GM23248 (cell line): ENCODE results near the gene ZBTB20. TPM values are rescaled to one million over a fixed set of nuclear protein-coding genes. Genes with fewer than 3 reads are reported as not detected.

Source experiments
- DNase-seq: peaks from one replicate; pipeline ENCODE4 v3.0.0-alpha.2; 2015
- H2AFZ ChIP-seq: fragments of 200-600 bp; sonication (generic); 2 replicates; pipeline ENCODE4 v1.6.1; 2016; ENCODE audit warnings: antibody characterized with exemption
- H3F3A ChIP-seq: fragments of 200-600 bp; sonication (generic); 2 replicates; pipeline ENCODE4 v1.6.1; 2016; ENCODE audit warnings: mild to moderate bottlenecking, antibody characterized with exemption, mixed run types; ENCODE audit not compliant: insufficient read depth
- H3K27ac ChIP-seq: fragments of 200-600 bp; sonication (generic); 2 replicates; pipeline ENCODE4 v1.5.1; 2016; ENCODE audit warnings: mild to moderate bottlenecking
- H3K27me3 ChIP-seq: fragments of 200-600 bp; sonication (generic); replicated peaks from 2 replicates; pipeline ENCODE4 v1.6.1; 2016; ENCODE audit warnings: mild to moderate bottlenecking; ENCODE audit not compliant: insufficient read depth
- H3K36me3 ChIP-seq: fragments of 200-600 bp; sonication (generic); 2 replicates; pipeline ENCODE4 v1.6.1; 2016; ENCODE audit warnings: low read depth, mild to moderate bottlenecking
- H3K4me1 ChIP-seq: fragments of 200-600 bp; sonication (generic); 2 replicates; pipeline ENCODE4 v1.6.1; 2016; ENCODE audit warnings: mild to moderate bottlenecking; ENCODE audit not compliant: insufficient read depth
- H3K4me2 ChIP-seq: fragments of 200-600 bp; sonication (generic); one replicate; pipeline ENCODE4 v1.6.1; 2016; ENCODE audit warnings: mild to moderate bottlenecking; ENCODE audit not compliant: unreplicated experiment
- H3K4me3 ChIP-seq: fragments of 200-600 bp; sonication (generic); 2 replicates; pipeline ENCODE4 v1.5.1; 2016; ENCODE audit warnings: mild to moderate bottlenecking
- H3K79me2 ChIP-seq: fragments of 200-600 bp; sonication (generic); 2 replicates; pipeline ENCODE4 v1.6.1; 2016; ENCODE audit warnings: mild to moderate bottlenecking; ENCODE audit not compliant: insufficient read depth
- H3K9ac ChIP-seq: fragments of 200-600 bp; sonication (generic); 2 replicates; pipeline ENCODE4 v1.6.1; 2016; ENCODE audit warnings: mild to moderate bottlenecking
- H3K9me2 ChIP-seq: fragments of 200-600 bp; sonication (generic); 2 replicates; pipeline ENCODE4 v1.6.1; 2016; ENCODE audit warnings: mixed run types, mild to moderate bottlenecking, moderate library complexity; ENCODE audit not compliant: insufficient read depth
- H3K9me3 ChIP-seq: fragments of 200-600 bp; sonication (generic); one replicate; pipeline ENCODE4 v1.6.1; 2017; ENCODE audit warnings: low read depth
- H4K20me1 ChIP-seq: fragments of 200-600 bp; sonication (generic); 2 replicates; pipeline ENCODE4 v1.6.0; 2016; ENCODE audit not compliant: insufficient read depth
- EZH2 ChIP-seq: fragments of 200-600 bp; sonication (generic); IDR thresholded peaks from 2 replicates; pipeline ENCODE4 v1.6.1; 2018; ENCODE audit warnings: antibody characterized with exemption, mild to moderate bottlenecking; ENCODE audit not compliant: insufficient read depth, poor library complexity, severe bottlenecking
- EZH2phosphoT487 ChIP-seq: fragments of 200-600 bp; sonication (generic); IDR thresholded peaks from 2 replicates; pipeline ENCODE4 v1.6.1; 2018; ENCODE audit warnings: antibody characterized with exemption, moderate library complexity, mild to moderate bottlenecking, low read depth; ENCODE audit not compliant: insufficient read depth
- WGBS, 2 experiments: methylation state at CpG; one replicate each; pipeline ENCODE4 v1.1.6; 2015 to 2017; ENCODE audit warnings: low lambda C conversion rate in 2 of 2, low coverage in 1 of 2; ENCODE audit errors: missing lambda C conversion rate in 2 of 2; 5-methylcytosine and 5-hydroxymethylcytosine counted together
- in situ Hi-C: fragments of 300-500 bp; cut with MboI; formaldehyde crosslinking; loops from 2 replicates; pipeline ENCODE4 v1.15.0; 2020
- polyA plus RNA-seq: library from polyadenylated mRNA; unstranded; fragments of >200 nt; fragmentation: Nextera tagmentation; extraction: Ambion mirVana; gene quantifications from 2 replicates; pipeline ENCODE4 v1.2.1, GENCODE V29; 2016
- total RNA-seq: library from RNA; depleted of rRNA; stranded (reverse); fragments of >200 nt; shearing (Covaris generic); gene quantifications from 2 replicates; pipeline ENCODE4 v1.2.3, GENCODE V29; 2014

Gene ZBTB20
- total and polyA plus RNA-seq, 2 experiments from 2014 or later = 9.2 to 12.2 TPM

DNA sequence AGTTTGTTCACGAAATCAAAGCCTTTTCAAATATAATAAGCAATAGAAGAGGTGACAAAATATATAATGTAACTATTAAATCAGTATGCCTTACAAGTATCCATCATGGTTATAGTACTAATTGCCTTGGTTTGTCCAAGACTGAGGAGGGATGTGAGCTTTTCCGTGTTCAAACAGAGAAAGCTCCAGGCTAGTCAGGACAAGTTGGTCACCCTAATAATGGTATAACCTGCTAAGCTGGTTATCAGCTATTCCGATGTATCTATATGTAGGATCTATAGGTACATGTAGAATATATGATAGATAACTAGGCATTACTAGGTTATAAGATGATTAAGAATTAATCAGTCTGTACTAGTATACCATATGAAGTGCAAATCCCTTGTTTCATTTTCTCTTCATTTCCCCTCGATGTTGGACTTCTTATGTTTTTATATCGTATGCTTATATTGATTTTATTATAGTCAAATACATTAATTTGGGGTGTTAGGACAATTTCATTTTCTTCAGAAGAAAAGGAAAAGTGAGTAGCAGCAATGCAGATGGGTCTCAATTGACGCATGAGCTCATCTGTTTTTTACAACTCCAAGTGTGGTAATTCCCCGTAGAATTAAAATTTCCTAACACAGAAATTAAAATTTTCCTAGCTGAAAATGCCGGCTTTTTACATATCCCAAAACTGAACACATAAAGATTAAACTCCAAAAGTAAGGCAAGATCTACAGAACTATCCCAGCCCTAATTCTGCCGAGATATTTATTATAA, 434.2 kb downstream of the ZBTB20 start:
- Histone ChIP-seq H3K9me2 (no peaks in the 10 kb centered on the region), H3K79me2 (no peaks in the 10 kb centered on the region), H3K4me2 (no peak overlapping the region), H2AFZ (no peak overlapping the region), H3K4me1 (peaks cover 17% of the 10 kb centered on the region), H4K20me1 (no peaks in the 10 kb centered on the region), H3F3A (no peaks in the 10 kb centered on the region), H3K4me3 (no peak overlapping the region), H3K9me3 (no peaks in the 10 kb centered on the region), H3K9ac (no peak overlapping the region), H3K36me3 (no peaks in the 10 kb centered on the region), H3K27me3 (no peaks in the 10 kb centered on the region), H3K27ac (no peak overlapping the region)
- 77 to 82% methylated on average over 9 of the region's 9 CpGs for WGBS, 2 experiments
- no peak for DNase-seq
- TF ChIP-seq EZH2phosphoT487 = no peak
- in situ Hi-C loops = no loop called here

DNA sequence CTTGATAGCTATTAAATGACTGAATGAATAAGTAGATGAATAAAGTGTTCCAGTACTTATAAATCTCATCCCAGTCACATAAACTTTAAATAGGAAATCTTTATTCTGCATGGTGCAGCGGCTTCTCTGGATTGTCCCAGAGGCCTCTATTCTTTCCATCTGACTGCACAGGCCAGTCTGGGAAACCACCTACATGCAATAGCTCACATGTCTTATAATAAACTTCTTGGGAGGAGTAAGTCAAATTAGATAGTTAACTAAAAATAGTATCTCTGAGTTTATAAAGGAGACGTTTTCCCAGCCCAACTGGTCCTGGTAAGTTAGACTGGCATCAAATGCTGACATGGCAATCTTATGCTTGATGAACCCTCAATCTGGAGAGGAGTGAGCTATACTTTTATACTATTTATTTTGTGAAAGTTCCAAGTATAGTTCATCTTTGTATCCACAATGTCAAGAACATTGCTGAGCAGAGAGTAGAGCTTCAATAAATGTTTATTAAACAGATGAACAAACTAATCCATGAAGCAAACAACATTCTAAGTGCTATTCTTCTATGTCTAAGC, 435.7 kb downstream of the ZBTB20 start:
- Histone ChIP-seq H3K27ac (no peak overlapping the region), H3F3A (no peaks in the 10 kb centered on the region), H3K4me1 (peaks cover 23% of the 10 kb centered on the region), H3K9me2 (no peaks in the 10 kb centered on the region), H3K4me2 (no peak overlapping the region), H2AFZ (no peak overlapping the region), H4K20me1 (no peaks in the 10 kb centered on the region), H3K4me3 (no peak overlapping the region), H3K27me3 (no peaks in the 10 kb centered on the region), H3K9me3 (no peaks in the 10 kb centered on the region), H3K36me3 (no peaks in the 10 kb centered on the region), H3K79me2 (no peaks in the 10 kb centered on the region), H3K9ac (no peak overlapping the region)
- DNase-seq = no peak
- TF ChIP-seq EZH2 (no peak), EZH2phosphoT487 (no peak)
- 67 to 69% methylated on average over 2 of the region's 2 CpGs for WGBS, 2 experiments
- in situ Hi-C loops = no loop called here

DNA sequence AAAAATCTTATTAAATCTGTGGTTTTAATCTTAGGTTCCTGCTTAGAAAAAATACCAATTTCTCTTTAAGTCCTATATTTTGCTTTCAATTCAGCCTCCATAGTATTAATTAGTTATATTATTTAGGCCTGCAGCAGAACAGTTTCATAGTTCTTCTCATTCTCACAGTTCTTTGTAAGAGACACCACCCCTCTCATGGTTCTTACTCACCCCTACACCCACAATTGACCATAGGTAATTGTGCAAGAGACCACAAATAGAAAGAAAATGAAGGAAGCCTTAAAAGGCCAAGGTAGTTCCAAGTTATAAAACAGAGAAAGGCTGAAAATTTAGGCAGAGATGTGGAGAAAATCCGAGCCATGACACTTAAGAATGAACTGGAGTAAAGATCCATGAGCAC, 438.0 kb downstream of the ZBTB20 start:
- Histone ChIP-seq H4K20me1 (no peaks in the 10 kb centered on the region), H3K79me2 (no peaks in the 10 kb centered on the region), H3F3A (no peaks in the 10 kb centered on the region), H3K4me3 (no peak overlapping the region), H3K36me3 (no peaks in the 10 kb centered on the region), H3K4me2 (peak overlapping the region; percentile 64), H3K9me3 (no peaks in the 10 kb centered on the region), H3K9me2 (no peaks in the 10 kb centered on the region), H3K27ac (peak overlapping the region; percentile 63), H3K4me1 (peaks cover 29% of the 10 kb centered on the region), H3K27me3 (no peaks in the 10 kb centered on the region), H2AFZ (peak overlapping the region; percentile 31; the same call in 1 of the 2 replicates), H3K9ac (peak overlapping the region; percentile 39; the same call in 1 of the 2 replicates)
- no peak for TF ChIP-seq EZH2
- DNase-seq = peak; percentile 83
- in situ Hi-C loops = no loop called here
- 73 to 93% methylated on average over 1 of the region's 1 CpG for WGBS, 2 experiments

DNA sequence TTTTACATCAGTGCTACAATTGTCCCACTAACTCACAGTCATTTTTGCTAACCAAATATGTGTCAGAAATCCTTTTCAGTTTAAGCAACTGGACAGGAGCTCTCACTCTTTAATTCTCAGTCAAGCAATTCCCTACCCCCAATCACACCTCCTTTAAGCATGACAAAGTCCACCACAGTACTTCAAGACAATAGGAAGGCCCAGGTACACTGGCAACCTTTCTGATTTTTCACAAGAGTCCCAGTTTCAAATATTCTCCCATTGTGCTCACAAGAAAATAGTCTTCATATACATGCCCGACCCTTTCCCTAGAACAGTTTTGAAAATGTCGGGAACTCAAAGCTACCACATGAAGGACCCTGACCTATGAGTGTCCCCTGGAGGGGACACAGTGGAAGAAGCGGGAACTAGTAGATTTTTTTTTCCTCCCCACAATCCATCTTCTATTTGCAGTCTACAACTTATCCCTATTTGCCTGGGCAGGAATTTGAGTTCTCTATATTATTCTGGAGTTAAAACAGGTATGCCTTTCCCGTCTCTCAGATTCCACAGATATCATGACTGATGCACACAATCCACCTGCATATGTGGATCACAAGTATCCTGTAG, 439.7 kb downstream of the ZBTB20 start:
- Histone ChIP-seq H3K9ac (no peak overlapping the region), H3K9me2 (no peaks in the 10 kb centered on the region), H3K27me3 (no peaks in the 10 kb centered on the region), H3K36me3 (no peaks in the 10 kb centered on the region), H2AFZ (no peak overlapping the region), H3K4me1 (peaks cover 29% of the 10 kb centered on the region), H3K27ac (no peak overlapping the region), H3K4me2 (no peak overlapping the region), H3K79me2 (no peaks in the 10 kb centered on the region), H3K4me3 (no peak overlapping the region), H4K20me1 (no peaks in the 10 kb centered on the region), H3K9me3 (no peaks in the 10 kb centered on the region), H3F3A (no peaks in the 10 kb centered on the region)
- no peak for TF ChIP-seq EZH2
- TF ChIP-seq EZH2phosphoT487 = no peak
- WGBS, 2 experiments = 97 to 100% methylated on average over 4 of the region's 4 CpGs
- in situ Hi-C loops = no loop called here
- no peak for DNase-seq
